Ishikawa (cell line): Measurements from ENCODE around the gene CRTC3.
A peak's percentile ranks its signal among the peaks of the same experiment; 100 is the strongest.

Experiments
- CEBPB ChIP-seq: IDR thresholded peaks from 2 replicates; pipeline ENCODE4 v1.6.1; 2012
- CREB1 ChIP-seq: IDR thresholded peaks from 2 replicates; pipeline ENCODE4 v1.6.1; 2012; ENCODE audit warnings: low read depth
- EGR1 ChIP-seq: IDR thresholded peaks from 2 replicates; pipeline ENCODE4 v1.6.1; 2012
- EP300 ChIP-seq: IDR thresholded peaks from 2 replicates; pipeline ENCODE4 v1.6.1; 2012; ENCODE audit warnings: borderline replicate concordance
- FOXM1 ChIP-seq: IDR thresholded peaks from 2 replicates; pipeline ENCODE4 v1.6.1; 2012; ENCODE audit warnings: low read depth, borderline replicate concordance
- NFIC ChIP-seq: IDR thresholded peaks from 2 replicates; pipeline ENCODE4 v1.6.1; 2012
- RAD21 ChIP-seq: IDR thresholded peaks from 2 replicates; pipeline ENCODE4 v1.6.1; 2012; ENCODE audit warnings: low read depth
- TAF1 ChIP-seq: IDR thresholded peaks from 2 replicates; pipeline ENCODE4 v1.6.1; 2012; ENCODE audit warnings: low read depth, mild to moderate bottlenecking
- TCF12 ChIP-seq: IDR thresholded peaks from 2 replicates; pipeline ENCODE4 v1.6.1; 2012; ENCODE audit warnings: low read depth
- TEAD4 ChIP-seq: IDR thresholded peaks from 2 replicates; pipeline ENCODE4 v1.6.1; 2012
- YY1 ChIP-seq: IDR thresholded peaks from 2 replicates; pipeline ENCODE4 v1.6.1; 2012; ENCODE audit warnings: low read depth
- ZBTB7A ChIP-seq: IDR thresholded peaks from 2 replicates; pipeline ENCODE4 v1.6.1; 2012; ENCODE audit warnings: low read depth
- TF ChIP-seq, protein P1 (sequence below): IDR thresholded peaks from 2 replicates; pipeline ENCODE4 v1.6.1; 2012
- TF ChIP-seq, protein P2 (sequence below): IDR thresholded peaks from 2 replicates; pipeline ENCODE4 v1.6.1; 2012
- TF ChIP-seq, protein P3 (sequence below): IDR thresholded peaks from 2 replicates; pipeline ENCODE4 v1.6.1; 2012; ENCODE audit warnings: low read depth, mild to moderate bottlenecking

Gene CRTC3

DNA sequence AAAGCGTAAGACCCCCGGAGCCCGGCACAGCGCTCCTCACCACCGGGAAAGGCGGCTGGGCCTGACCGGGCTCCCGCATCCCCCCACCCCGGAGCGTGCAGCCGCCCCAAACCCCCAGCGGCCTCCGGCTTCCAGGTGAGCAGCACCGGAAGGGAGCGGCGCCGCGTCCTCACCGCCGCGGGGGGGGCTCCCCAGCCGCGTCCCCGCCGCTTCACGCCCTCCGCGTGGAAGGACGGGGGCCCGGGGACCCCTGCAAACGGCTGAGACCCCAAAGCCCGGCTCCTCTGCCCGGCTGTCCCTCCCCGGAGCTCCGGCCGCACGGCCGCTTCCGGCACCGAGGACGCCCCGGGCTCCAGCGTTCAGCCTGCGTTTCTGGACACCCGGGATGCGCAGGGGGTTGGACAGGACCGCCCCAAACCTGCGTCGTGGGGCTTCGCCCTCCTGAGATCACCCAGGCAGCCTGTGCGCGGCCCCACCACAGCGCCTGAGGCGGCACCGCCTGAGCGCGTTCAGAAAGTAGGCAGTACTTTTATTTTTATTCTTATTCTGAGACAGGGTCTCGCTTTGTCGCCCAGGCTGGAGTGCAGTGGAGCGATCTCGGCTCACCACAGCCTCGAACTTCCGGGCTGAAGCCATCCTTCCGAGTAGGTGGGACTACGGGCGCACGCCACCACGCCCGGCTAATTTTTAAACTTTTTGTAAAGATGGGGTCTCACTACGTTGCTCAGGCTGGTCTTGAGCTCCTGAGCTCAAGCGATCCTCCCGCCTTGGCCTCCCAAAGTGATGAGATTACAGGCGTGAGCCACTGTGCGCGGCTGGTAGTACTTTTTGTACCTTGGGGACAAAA lies 135.8 kb downstream of the CRTC3 start:
- TF ChIP-seq CREB1 (no peak), TAF1 (peak; percentile 52), CEBPB (no peak), TEAD4 (no peak), EP300 (no peak), ZBTB7A (peak; percentile 67; the same call in 1 of the 2 replicates)
- TF ChIP-seq, protein P1, sequence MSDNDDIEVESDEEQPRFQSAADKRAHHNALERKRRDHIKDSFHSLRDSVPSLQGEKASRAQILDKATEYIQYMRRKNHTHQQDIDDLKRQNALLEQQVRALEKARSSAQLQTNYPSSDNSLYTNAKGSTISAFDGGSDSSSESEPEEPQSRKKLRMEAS, result peak; percentile 63

DNA sequence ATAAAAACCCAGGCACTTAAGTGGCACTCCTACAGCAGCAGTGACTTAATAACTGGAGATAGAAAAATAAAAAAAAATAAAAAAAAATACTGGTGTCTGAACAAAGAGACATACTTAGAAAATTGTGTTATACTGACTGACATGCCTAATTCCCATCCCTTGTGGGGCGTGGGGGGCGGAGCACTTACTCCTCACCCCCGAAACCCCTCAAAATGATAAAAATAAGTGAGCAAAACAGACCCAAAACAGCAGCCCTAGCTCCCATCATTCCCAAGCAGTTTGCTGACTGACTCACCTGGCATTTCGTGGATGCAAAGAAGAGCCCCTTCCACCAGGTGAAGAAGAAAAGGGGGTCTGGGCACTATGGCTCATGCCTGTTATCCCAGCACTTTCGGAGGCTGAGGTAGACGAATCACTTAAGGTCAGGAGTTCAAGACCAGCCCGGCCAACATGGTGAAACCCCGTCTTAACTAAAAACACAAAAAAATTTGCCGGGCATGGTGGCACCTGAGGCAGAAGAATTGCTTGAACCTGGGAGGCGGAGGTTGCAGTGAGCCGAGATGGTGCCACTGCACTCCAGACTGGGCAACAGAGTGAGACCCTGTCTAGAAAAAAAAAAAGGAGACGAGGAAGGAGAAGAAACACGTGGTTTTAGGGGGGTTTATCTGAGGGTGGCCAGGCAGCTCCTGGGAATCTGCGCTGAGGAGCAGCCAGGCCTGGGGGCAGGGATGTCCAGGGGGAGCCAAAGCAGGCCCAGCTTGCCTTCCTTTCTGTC lies 136.6 kb downstream of the CRTC3 start:
- TF ChIP-seq CREB1, result no peak
- no peak for TF ChIP-seq TCF12
- TF ChIP-seq, protein P2, sequence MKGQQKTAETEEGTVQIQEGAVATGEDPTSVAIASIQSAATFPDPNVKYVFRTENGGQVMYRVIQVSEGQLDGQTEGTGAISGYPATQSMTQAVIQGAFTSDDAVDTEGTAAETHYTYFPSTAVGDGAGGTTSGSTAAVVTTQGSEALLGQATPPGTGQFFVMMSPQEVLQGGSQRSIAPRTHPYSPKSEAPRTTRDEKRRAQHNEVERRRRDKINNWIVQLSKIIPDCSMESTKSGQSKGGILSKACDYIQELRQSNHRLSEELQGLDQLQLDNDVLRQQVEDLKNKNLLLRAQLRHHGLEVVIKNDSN, result no peak
- TF ChIP-seq, protein P1, result no peak
- no peak for TF ChIP-seq TAF1
- no peak for TF ChIP-seq ZBTB7A
- TF ChIP-seq NFIC, result no peak
- TF ChIP-seq EGR1, result no peak
- TF ChIP-seq YY1, result no peak
- no peak for TF ChIP-seq TEAD4
- no peak for TF ChIP-seq RAD21
- TF ChIP-seq EP300, result no peak
- TF ChIP-seq FOXM1, result no peak
- TF ChIP-seq, protein P3, sequence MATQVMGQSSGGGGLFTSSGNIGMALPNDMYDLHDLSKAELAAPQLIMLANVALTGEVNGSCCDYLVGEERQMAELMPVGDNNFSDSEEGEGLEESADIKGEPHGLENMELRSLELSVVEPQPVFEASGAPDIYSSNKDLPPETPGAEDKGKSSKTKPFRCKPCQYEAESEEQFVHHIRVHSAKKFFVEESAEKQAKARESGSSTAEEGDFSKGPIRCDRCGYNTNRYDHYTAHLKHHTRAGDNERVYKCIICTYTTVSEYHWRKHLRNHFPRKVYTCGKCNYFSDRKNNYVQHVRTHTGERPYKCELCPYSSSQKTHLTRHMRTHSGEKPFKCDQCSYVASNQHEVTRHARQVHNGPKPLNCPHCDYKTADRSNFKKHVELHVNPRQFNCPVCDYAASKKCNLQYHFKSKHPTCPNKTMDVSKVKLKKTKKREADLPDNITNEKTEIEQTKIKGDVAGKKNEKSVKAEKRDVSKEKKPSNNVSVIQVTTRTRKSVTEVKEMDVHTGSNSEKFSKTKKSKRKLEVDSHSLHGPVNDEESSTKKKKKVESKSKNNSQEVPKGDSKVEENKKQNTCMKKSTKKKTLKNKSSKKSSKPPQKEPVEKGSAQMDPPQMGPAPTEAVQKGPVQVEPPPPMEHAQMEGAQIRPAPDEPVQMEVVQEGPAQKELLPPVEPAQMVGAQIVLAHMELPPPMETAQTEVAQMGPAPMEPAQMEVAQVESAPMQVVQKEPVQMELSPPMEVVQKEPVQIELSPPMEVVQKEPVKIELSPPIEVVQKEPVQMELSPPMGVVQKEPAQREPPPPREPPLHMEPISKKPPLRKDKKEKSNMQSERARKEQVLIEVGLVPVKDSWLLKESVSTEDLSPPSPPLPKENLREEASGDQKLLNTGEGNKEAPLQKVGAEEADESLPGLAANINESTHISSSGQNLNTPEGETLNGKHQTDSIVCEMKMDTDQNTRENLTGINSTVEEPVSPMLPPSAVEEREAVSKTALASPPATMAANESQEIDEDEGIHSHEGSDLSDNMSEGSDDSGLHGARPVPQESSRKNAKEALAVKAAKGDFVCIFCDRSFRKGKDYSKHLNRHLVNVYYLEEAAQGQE, result no peak
- TF ChIP-seq CEBPB, result no peak

DNA sequence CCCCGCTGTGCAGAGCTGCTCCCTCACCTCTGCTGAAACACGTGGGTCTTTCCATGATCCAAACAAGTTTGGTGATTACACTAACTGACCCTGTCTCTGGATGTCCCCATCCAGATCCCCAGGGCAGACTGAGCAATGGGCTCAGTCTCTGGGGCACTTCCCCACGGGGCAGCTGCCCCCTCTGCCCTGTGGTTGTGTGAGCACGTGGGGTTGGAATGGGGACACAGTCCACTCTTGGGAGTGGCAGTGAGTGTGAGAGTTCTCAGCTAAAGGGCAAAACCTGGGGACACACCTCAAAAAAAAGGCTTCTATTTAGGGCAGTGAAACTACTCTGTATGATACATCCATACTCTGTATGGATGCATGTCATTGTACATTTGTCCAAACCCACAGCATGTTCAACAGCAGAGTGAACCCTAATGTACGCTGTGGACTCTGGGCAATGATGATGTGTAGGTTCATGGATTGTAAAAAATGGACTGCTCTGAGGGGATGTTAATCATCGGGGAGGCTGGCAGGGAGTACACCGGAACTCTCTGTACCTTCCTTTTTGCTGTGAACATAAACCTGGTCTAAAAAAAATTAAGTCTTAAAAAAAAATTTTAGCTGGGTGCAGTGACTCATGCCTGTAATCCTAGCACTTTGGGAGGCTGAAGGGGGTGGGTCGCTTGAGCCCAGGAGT lies 137.5 kb downstream of the CRTC3 start:
- TF ChIP-seq RAD21 (no peak), CREB1 (no peak), TCF12 (no peak), TEAD4 (no peak), TAF1 (no peak), NFIC (no peak), EP300 (no peak), YY1 (no peak), EGR1 (no peak), CEBPB (no peak)
- TF ChIP-seq, protein P3, result no peak
- TF ChIP-seq, protein P1, result no peak

DNA sequence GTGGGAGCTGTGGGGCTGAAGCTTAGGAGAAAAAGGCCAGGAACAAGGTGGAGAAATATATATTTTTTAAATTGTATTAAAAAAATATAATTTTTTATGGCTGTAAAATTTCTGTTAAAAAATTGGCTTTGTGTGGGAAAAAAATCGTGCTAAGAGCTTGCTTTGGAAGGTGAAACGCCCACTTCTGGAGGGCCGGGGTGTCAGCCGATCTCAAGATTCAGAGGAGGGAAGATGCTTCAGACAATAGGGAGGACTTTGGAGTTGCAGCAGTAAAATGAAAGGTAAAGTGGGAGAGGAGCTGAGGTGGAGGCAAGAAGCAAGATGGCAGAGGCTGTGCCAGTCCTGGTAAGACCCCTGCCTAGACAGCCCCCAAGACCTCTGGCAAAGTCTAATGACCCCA lies 141.5 kb downstream of the CRTC3 start:
- TF ChIP-seq CREB1 (no peak), TCF12 (no peak)

DNA sequence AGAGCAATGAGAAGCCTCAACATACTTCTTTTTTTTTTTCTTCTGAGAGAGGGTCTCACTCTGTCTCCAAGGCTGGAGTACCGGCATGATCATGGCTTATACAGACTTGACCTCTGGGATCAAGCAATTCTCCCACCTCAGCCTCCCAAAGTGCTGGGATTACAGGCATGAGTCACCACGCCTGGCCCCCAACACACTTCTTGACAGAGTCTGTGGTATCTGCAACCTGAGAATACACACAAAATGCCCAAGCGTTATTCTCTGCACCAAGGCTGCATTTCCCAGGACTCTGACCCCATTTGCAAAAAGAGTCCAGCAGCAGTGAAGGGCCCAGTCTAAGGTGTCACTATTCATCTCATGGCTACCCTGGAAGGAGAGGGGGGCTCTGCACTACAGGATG lies 144.8 kb downstream of the CRTC3 start:
- TF ChIP-seq EP300 (no peak), NFIC (no peak), RAD21 (no peak), TEAD4 (no peak), YY1 (no peak), CREB1 (no peak)
- TF ChIP-seq, protein P3, result no peak
